ENCODE data around the gene CCDC200.
"Not testable (repeated sequence)": the region's sequence is repeated elsewhere in the genome, so short reads cannot be mapped to it uniquely, and the experiment has no call there.

DNA sequence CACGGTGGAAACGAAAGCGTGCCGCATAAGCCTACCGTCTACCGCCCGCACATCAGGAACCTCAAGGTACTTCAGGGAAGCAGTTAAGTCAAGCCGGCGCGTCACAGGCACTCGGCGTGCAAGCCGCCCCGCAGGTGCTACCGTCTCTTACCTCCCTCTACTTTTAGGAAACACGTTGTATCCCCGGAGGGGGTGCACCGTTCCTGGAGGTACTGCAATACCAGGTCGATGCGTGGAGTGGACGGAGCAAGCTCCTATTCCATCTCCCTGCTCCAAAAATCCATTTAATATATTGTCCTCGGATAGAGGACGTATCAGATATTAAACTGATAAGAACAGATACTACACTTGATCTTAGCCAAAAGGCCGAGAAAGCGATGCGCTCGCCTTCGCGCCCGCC, 44.5 kb upstream of the CCDC200 start:
- TF ChIP-seq POLR2AphosphoS5 (IDR thresholded peaks at IDR 0.05; ENCODE audit: borderline replicate concordance, low read depth, low read length); EZH2 (IDR thresholded peaks at IDR 0.05): not testable (repeated sequence)
